ENCODE data around the gene LCORL.

DNA sequence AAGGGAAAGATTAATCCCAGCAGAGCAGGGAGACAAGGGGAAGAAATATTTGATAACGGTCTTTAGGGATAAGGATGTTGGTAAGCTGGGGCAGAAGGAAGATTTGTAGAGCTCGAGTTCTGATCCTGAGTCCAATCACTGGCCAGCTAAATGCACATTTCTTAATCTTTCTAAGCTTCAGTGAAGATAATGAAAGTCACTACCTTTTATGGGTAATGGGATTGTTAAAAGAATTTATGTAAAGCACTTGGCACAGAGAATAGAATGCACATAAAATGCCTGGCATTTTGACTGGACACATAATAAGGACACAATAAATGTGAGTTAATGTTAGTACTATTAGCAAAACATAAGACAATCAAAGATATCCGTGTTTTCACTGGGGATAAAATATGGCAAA lies 167.5 kb downstream of the LCORL start:
- no peak for TF ChIP-seq CTCF (IDR thresholded peaks at IDR 0.05; ENCODE audit: insufficient read depth, low read length)
- TF ChIP-seq GABPA (IDR thresholded peaks at IDR 0.05; ENCODE audit: low read depth), result no peak
- TF ChIP-seq POLR2AphosphoS5 (IDR thresholded peaks at IDR 0.05; ENCODE audit: low read depth), result no peak
